ENCODE results near the gene GRIK1. TPM values are rescaled to one million over a fixed set of nuclear protein-coding genes. Genes with fewer than 3 reads are reported as not detected.

GRIK1 gene
- polyA plus RNA-seq, 2 donors: 0.01 to 0.02 TPM

DNA sequence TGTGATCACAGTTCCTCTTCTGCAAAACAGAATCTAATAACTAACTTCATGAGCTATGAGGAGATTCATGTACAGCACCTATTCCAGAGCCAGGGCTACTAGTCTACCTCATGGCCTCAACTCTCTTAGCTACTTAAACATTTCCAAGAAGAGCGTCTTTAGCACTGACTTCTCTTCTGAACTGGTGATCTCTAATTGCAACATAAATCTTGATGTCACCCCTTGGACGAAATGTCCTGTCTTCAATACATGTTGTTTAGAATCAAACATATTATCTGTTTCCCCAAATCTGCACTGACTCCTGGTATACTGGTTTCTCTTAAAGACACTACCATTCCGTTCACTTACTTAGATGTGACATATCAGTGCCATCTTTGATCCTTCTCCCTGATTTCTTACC lies 88.2 kb downstream of the GRIK1 start:
- no peaks in the 10 kb centered on the region for H3K36me3 ChIP-seq (ENCODE audit: control insufficient read depth in 2 of 2, insufficient read depth in 2 of 2, low read length in 1 of 2)
- H3K27ac ChIP-seq (ENCODE audit: low read depth in 2 of 2, low read length in 1 of 2): no peak overlapping the region
- H3K9me3 ChIP-seq (ENCODE audit: control insufficient read depth in 2 of 2, insufficient read depth in 1 of 2, low read depth in 1 of 2, low read length in 1 of 2): no peaks in the 10 kb centered on the region
- H3K27me3 ChIP-seq (ENCODE audit: control insufficient read depth in 1 of 2, insufficient read depth in 2 of 2, low read length in 2 of 2): no peaks in the 10 kb centered on the region
- no peaks in the 10 kb centered on the region for H3K4me1 ChIP-seq (ENCODE audit: control insufficient read depth in 2 of 2, insufficient read depth in 2 of 2, low read length in 1 of 2)
- no peak overlapping the region for H3K4me3 ChIP-seq (ENCODE audit: low read depth in 1 of 2, low read length in 2 of 2)
- 81 to 87% methylated on average over 3 of the region's 3 CpGs for WGBS, 2 donors

DNA sequence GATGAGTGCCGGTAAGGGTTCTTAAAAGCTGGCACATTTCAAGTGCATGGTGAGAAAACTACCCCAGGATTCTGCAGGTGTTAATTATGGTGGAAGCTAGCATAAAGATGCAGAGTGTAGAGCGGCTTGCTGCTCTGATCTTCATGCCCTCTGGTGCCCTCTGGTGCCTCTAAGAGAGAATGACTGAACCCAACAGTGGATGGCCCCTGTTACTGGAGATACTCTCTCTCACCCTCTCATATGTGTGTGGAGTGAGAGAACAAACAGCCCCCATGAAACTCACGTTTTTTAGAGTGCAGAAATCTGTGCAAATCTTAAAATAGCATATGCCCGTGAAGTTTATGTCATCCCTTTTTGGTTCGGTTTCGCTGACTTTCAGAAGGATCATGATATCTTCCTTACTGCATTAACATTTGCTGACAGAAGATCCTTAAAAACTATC lies 90.0 kb downstream of the GRIK1 start:
- no peaks in the 10 kb centered on the region for H3K27me3 ChIP-seq (ENCODE audit: control insufficient read depth in 1 of 2, insufficient read depth in 2 of 2, low read length in 2 of 2)
- H3K4me1 ChIP-seq (ENCODE audit: control insufficient read depth in 2 of 2, insufficient read depth in 2 of 2, low read length in 1 of 2): no peaks in the 10 kb centered on the region
- H3K27ac ChIP-seq (ENCODE audit: low read depth in 2 of 2, low read length in 1 of 2): no peak overlapping the region
- H3K36me3 ChIP-seq (ENCODE audit: control insufficient read depth in 2 of 2, insufficient read depth in 2 of 2, low read length in 1 of 2): no peaks in the 10 kb centered on the region
- 37 to 38% methylated on average over 6 of the region's 6 CpGs for WGBS, 2 donors
- no peaks in the 10 kb centered on the region for H3K9me3 ChIP-seq (ENCODE audit: control insufficient read depth in 2 of 2, insufficient read depth in 1 of 2, low read depth in 1 of 2, low read length in 1 of 2)
- no peak overlapping the region for H3K4me3 ChIP-seq (ENCODE audit: low read depth in 1 of 2, low read length in 2 of 2)

DNA sequence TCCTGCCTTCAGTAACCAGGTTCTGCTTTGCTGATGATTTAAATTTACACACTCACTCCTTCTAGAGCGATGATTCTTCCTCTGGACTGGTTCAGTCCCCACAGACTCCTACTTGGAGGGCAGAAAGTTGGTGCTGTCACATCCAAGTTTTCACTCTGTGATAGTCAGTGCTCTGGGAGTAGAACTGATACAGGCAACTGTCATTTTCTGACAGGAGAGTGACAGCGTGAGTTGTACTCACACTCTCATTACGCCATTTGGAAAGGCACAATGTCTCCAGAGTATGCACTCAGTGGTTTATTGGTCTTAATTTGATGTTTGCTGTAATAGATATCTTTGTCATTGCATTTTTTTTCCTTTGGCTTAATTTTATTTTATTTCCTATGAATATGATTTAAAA lies 96.0 kb downstream of the GRIK1 start:
- no peaks in the 10 kb centered on the region for H3K9me3 ChIP-seq (ENCODE audit: control insufficient read depth in 2 of 2, insufficient read depth in 1 of 2, low read depth in 1 of 2, low read length in 1 of 2)
- no peak overlapping the region for H3K4me3 ChIP-seq (ENCODE audit: low read depth in 1 of 2, low read length in 2 of 2)
- H3K36me3 ChIP-seq (ENCODE audit: control insufficient read depth in 2 of 2, insufficient read depth in 2 of 2, low read length in 1 of 2): no peaks in the 10 kb centered on the region
- H3K4me1 ChIP-seq (ENCODE audit: control insufficient read depth in 2 of 2, insufficient read depth in 2 of 2, low read length in 1 of 2): no peaks in the 10 kb centered on the region
- H3K27ac ChIP-seq (ENCODE audit: low read depth in 2 of 2, low read length in 1 of 2): no peak overlapping the region
- WGBS, 2 donors: 91 to 95% methylated on average over 3 of the region's 3 CpGs
- H3K27me3 ChIP-seq (ENCODE audit: control insufficient read depth in 1 of 2, insufficient read depth in 2 of 2, low read length in 2 of 2): no peaks in the 10 kb centered on the region

DNA sequence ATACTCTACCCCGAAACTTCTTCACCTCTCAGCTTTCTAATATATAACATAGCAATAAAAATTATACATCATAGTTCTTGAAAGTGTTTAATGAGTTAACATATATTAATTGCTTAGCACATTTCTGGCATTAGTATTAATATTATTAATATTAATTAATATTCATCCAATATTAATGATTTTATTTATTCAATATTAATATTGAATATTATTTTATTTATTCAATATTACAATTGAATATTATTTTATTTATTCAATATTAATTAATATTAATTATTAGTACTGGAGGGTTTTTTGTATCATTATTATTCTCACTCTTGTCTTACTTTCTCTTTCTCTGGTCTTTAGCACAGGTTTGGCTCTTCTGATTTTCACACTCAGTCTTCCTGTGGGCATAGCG lies 105.2 kb downstream of the GRIK1 start:
- Histone ChIP-seq H3K4me1 (ENCODE audit: control insufficient read depth in 2 of 2, insufficient read depth in 2 of 2, low read length in 1 of 2) (no peaks in the 10 kb centered on the region), H3K4me3 (ENCODE audit: low read depth in 1 of 2, low read length in 2 of 2) (no peak overlapping the region), H3K9me3 (ENCODE audit: control insufficient read depth in 2 of 2, insufficient read depth in 1 of 2, low read depth in 1 of 2, low read length in 1 of 2) (peaks cover 0 to 6% of the 10 kb centered on the region in 2 donors), H3K27me3 (ENCODE audit: control insufficient read depth in 1 of 2, insufficient read depth in 2 of 2, low read length in 2 of 2) (no peaks in the 10 kb centered on the region), H3K36me3 (ENCODE audit: control insufficient read depth in 2 of 2, insufficient read depth in 2 of 2, low read length in 1 of 2) (no peaks in the 10 kb centered on the region), H3K27ac (ENCODE audit: low read depth in 2 of 2, low read length in 1 of 2) (no peak overlapping the region)
- WGBS, 2 donors: 72 to 89% methylated on average over 2 of the region's 2 CpGs

DNA sequence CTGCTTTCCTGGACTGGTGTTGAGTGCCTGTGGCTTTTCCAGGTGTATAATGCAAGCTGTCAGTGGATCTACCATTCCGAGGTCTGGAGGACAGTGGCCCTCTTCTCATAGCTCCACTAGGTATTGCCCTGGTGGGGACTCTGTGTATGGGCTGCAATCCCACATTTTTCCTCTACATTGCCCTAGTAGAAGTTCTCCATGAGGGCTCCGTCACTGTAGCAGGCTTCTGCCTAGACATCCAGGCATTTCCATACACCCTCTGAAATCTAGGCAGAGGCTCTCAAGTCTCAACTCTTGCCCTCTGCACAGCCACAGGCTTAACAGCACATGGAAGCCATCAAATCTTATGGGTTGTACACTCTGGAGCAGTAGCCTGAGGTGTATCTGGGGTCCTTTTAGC lies 107.6 kb downstream of the GRIK1 start:
- 87 to 89% methylated on average over 2 of the region's 2 CpGs for WGBS, 2 donors
- peaks cover 0 to 6% of the 10 kb centered on the region in 2 donors for H3K9me3 ChIP-seq (ENCODE audit: control insufficient read depth in 2 of 2, insufficient read depth in 1 of 2, low read depth in 1 of 2, low read length in 1 of 2)
- H3K4me3 ChIP-seq (ENCODE audit: low read depth in 1 of 2, low read length in 2 of 2): no peak overlapping the region
- H3K27ac ChIP-seq (ENCODE audit: low read depth in 2 of 2, low read length in 1 of 2): no peak overlapping the region
- H3K36me3 ChIP-seq (ENCODE audit: control insufficient read depth in 2 of 2, insufficient read depth in 2 of 2, low read length in 1 of 2): no peaks in the 10 kb centered on the region
- H3K27me3 ChIP-seq (ENCODE audit: control insufficient read depth in 1 of 2, insufficient read depth in 2 of 2, low read length in 2 of 2): no peaks in the 10 kb centered on the region
- no peaks in the 10 kb centered on the region for H3K4me1 ChIP-seq (ENCODE audit: control insufficient read depth in 2 of 2, insufficient read depth in 2 of 2, low read length in 1 of 2)

DNA sequence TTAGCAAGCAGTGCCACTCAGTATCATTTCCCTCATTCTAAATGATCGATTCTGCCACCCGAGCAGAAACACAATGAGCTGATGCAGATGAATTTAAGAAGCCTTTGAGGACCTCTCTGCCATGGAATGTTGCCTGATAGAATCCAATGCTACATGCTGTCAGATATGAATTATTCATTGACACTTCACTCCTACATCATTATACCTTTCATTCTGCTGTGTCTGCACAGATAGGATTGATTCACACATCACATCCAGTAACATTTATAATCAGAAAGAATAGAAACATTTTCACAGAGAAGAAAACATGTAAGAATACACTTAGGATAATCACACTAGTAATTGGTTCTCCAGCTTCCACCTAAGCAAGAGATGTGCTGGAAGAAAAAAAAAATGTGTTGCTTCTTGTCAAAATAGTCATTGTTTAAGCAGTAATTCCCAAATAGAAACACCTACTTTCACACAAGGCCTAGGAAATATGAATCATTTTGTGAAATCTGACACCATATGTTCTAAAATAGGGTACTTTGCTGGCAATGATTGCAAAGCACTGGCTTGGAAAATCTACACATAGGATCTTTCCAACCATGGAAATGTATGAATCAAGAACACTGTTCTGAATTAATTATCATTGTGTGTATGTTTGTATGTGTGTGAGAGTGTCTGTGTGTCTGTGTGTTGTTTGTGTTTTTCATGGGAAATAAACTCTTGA lies 110.1 kb downstream of the GRIK1 start:
- Histone ChIP-seq H3K4me3 (ENCODE audit: low read depth in 1 of 2, low read length in 2 of 2) (no peak overlapping the region), H3K36me3 (ENCODE audit: control insufficient read depth in 2 of 2, insufficient read depth in 2 of 2, low read length in 1 of 2) (no peaks in the 10 kb centered on the region), H3K27ac (ENCODE audit: low read depth in 2 of 2, low read length in 1 of 2) (no peak overlapping the region), H3K27me3 (ENCODE audit: control insufficient read depth in 1 of 2, insufficient read depth in 2 of 2, low read length in 2 of 2) (no peaks in the 10 kb centered on the region), H3K9me3 (ENCODE audit: control insufficient read depth in 2 of 2, insufficient read depth in 1 of 2, low read depth in 1 of 2, low read length in 1 of 2) (peaks cover 0 to 6% of the 10 kb centered on the region in 2 donors), H3K4me1 (ENCODE audit: control insufficient read depth in 2 of 2, insufficient read depth in 2 of 2, low read length in 1 of 2) (no peaks in the 10 kb centered on the region)
- WGBS, 2 donors: 83 to 88% methylated on average over 2 of the region's 2 CpGs

DNA sequence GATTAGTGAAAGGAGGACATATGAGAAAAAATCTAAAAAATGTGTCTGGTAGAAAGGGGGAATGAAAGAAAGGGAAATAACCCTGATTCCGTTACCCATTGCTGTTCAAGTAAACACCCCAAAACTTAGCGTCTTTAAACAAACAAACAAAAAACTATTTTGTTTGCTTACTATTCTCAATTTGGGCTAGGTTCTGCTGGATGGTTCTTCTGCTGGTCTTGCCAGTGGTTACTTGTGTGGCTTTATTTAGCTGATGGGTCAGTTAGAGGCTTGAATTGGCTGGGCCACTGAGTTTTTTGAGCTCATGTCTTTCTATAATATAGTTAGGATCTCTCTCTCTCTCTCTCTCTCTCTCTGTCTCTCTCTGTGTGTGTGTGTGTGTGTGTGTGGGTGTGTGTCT lies 112.1 kb downstream of the GRIK1 start:
- no peak overlapping the region for H3K4me3 ChIP-seq (ENCODE audit: low read depth in 1 of 2, low read length in 2 of 2)
- H3K9me3 ChIP-seq (ENCODE audit: control insufficient read depth in 2 of 2, insufficient read depth in 1 of 2, low read depth in 1 of 2, low read length in 1 of 2): peaks cover 0 to 6% of the 10 kb centered on the region in 2 donors
- H3K27ac ChIP-seq (ENCODE audit: low read depth in 2 of 2, low read length in 1 of 2): no peak overlapping the region
- WGBS, 2 donors: 83 to 93% methylated on average over 2 of the region's 2 CpGs
- H3K36me3 ChIP-seq (ENCODE audit: control insufficient read depth in 2 of 2, insufficient read depth in 2 of 2, low read length in 1 of 2): no peaks in the 10 kb centered on the region
- H3K4me1 ChIP-seq (ENCODE audit: control insufficient read depth in 2 of 2, insufficient read depth in 2 of 2, low read length in 1 of 2): no peaks in the 10 kb centered on the region
- H3K27me3 ChIP-seq (ENCODE audit: control insufficient read depth in 1 of 2, insufficient read depth in 2 of 2, low read length in 2 of 2): peaks cover 0 to 4% of the 10 kb centered on the region in 2 donors

DNA sequence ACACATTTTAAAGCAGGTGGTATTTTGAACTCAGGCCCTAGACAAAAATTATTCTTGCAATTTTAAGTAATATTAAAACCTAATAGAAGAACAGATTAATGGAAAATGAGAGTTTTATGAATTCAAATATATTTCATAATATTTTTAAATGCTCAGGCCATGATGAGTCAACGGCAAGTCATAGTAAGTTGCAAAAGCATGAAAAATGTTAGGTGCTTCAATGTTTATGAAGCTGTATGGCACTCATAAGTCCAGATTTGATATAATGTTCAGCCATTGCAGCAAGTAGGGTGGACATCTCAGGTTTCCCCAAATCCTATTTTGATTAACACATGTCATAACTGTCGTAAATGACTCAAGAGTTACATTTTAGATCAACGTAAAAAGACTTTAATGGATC lies 112.6 kb downstream of the GRIK1 start:
- 93 to 95% methylated on average over 3 of the region's 3 CpGs for WGBS, 2 donors

DNA sequence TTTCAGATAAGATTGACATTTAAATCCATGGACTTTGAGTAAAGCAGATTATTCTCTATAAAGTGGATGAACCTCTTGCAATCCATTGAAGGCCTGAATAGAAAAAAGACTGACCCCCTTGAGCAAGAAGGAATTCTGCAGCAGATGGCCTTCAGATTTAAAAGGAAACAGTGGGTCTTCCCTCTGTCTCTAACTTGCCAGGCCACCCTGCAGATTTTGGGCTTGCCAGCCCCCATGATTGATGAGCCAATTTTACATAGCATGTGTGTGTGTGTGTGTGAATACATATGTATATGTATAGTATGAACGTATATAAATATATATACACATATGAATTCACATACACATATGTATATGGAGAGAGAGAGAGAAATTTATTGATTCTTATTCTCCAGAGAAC lies 113.4 kb downstream of the GRIK1 start:
- H3K9me3 ChIP-seq (ENCODE audit: control insufficient read depth in 2 of 2, insufficient read depth in 1 of 2, low read depth in 1 of 2, low read length in 1 of 2): no peaks in the 10 kb centered on the region
- H3K27me3 ChIP-seq (ENCODE audit: control insufficient read depth in 1 of 2, insufficient read depth in 2 of 2, low read length in 2 of 2): peaks cover 0 to 4% of the 10 kb centered on the region in 2 donors
- H3K36me3 ChIP-seq (ENCODE audit: control insufficient read depth in 2 of 2, insufficient read depth in 2 of 2, low read length in 1 of 2): no peaks in the 10 kb centered on the region
- 92 to 97% methylated on average over 1 of the region's 1 CpG for WGBS, 2 donors
- no peak overlapping the region for H3K4me3 ChIP-seq (ENCODE audit: low read depth in 1 of 2, low read length in 2 of 2)
- no peaks in the 10 kb centered on the region for H3K4me1 ChIP-seq (ENCODE audit: control insufficient read depth in 2 of 2, insufficient read depth in 2 of 2, low read length in 1 of 2)
- no peak overlapping the region for H3K27ac ChIP-seq (ENCODE audit: low read depth in 2 of 2, low read length in 1 of 2)

More for the DNA sequence above, 112.6 kb downstream of the GRIK1 start:
- Histone ChIP-seq H3K4me1 (ENCODE audit: control insufficient read depth in 2 of 2, insufficient read depth in 2 of 2, low read length in 1 of 2) (no peaks in the 10 kb centered on the region), H3K36me3 (ENCODE audit: control insufficient read depth in 2 of 2, insufficient read depth in 2 of 2, low read length in 1 of 2) (no peaks in the 10 kb centered on the region), H3K4me3 (ENCODE audit: low read depth in 1 of 2, low read length in 2 of 2) (no peak overlapping the region), H3K9me3 (ENCODE audit: control insufficient read depth in 2 of 2, insufficient read depth in 1 of 2, low read depth in 1 of 2, low read length in 1 of 2) (peaks cover 0 to 3% of the 10 kb centered on the region in 2 donors), H3K27ac (ENCODE audit: low read depth in 2 of 2, low read length in 1 of 2) (no peak overlapping the region), H3K27me3 (ENCODE audit: control insufficient read depth in 1 of 2, insufficient read depth in 2 of 2, low read length in 2 of 2) (peaks cover 0 to 4% of the 10 kb centered on the region in 2 donors)

DNA sequence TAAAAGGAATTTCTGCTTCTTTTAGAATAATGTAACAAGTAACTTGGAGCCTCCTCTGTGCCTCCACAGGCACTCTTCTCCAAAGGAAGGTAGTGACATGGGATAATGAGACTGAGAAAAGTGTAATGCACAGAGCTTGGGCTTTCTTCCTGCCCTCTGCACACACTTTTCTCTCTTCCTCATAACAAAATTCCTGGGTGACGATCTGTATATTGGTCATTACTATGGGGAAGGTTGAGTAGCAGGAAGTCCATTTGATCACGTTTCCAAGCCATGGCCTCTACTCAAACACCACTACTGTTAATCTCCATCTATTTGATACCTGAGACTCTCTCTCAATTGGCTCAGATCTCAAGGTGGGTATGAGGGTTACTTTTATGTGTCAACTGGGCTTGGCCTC lies 113.9 kb downstream of the GRIK1 start:
- WGBS, 2 donors: 75 to 76% methylated on average over 2 of the region's 2 CpGs
- no peaks in the 10 kb centered on the region for H3K36me3 ChIP-seq (ENCODE audit: control insufficient read depth in 2 of 2, insufficient read depth in 2 of 2, low read length in 1 of 2)

More for the DNA sequence above, 113.9 kb downstream of the GRIK1 start:
- Histone ChIP-seq H3K27ac (ENCODE audit: low read depth in 2 of 2, low read length in 1 of 2) (no peak overlapping the region), H3K9me3 (ENCODE audit: control insufficient read depth in 2 of 2, insufficient read depth in 1 of 2, low read depth in 1 of 2, low read length in 1 of 2) (no peaks in the 10 kb centered on the region), H3K27me3 (ENCODE audit: control insufficient read depth in 1 of 2, insufficient read depth in 2 of 2, low read length in 2 of 2) (peaks cover 0 to 4% of the 10 kb centered on the region in 2 donors), H3K4me1 (ENCODE audit: control insufficient read depth in 2 of 2, insufficient read depth in 2 of 2, low read length in 1 of 2) (no peaks in the 10 kb centered on the region), H3K4me3 (ENCODE audit: low read depth in 1 of 2, low read length in 2 of 2) (no peak overlapping the region)
